Measurements from ENCODE around the gene GALNT2. TPM values are rescaled to one million over a fixed set of nuclear protein-coding genes. Genes with fewer than 3 reads are reported as not detected.

GALNT2 gene
- total and polyA plus RNA-seq, 2 of the 4 experiments (the other 2 are of a cell fraction): 50.4 to 189 TPM

DNA sequence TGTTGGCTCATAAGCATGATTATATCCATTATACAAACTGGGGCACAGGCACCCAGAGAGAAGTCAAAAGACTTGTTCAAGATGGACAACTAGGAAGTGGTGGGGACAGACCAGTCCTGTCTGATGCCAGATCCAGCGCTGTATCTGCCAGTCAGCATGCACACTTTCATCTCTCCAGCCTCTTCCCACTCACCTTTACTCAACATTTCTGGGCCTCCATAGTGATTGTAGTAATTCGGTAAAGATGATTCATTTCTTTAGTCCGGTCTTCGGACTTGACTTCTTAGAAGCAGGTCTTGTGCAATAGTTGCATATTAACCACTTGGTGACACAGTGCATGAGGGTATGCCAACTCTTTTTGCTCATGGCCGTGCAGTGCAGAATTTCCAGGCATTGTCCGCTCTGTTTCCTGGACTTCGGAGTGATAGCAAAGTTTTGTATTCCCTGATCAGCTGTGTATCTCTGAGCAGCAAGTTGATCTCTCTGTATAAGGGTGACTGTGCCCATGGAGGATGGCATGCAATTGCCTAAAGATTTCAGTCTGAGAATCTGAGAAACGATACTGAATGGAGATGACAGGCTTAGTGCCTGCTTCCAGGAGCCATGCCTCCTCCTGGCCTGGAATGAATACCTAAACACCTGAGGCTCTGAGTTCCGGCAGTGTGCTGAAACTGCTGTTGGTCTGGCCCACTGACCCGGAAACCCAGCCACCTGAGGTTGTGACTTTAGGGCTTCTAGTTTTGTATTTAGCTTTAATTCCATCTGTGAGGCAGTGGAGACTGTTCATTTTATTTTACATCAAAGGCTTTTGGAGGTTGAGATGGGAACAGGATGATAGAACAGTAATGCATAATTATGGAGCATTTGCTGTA lies 39.0 kb downstream of the GALNT2 start:
- H3K14ac ChIP-seq (replicated peaks; ENCODE audit: low read depth, low read length): peak overlapping the region; percentile 53
- ChIA-PET POLR2A (ENCODE audit: unreplicated experiment) (no interaction called here), CTCF (no interaction called here)
- peak overlapping the region; percentile 79 for H3K56ac ChIP-seq (ENCODE audit: extremely low read depth, insufficient read depth, low read length)
- peak overlapping the region; percentile 70 for H3K4me2 ChIP-seq (ENCODE audit: low read depth, low read length)
- peak overlapping the region; percentile 87 for H2AK5ac ChIP-seq (ENCODE audit: low read depth, low read length)
- peak overlapping the region; percentile 77 for H3K27ac ChIP-seq (ENCODE audit: insufficient read depth, low read length)
- H2BK5ac ChIP-seq (ENCODE audit: low read depth, low read length, poor library complexity, severe bottlenecking): peak overlapping the region; percentile 88
- peak overlapping the region; percentile 86 for H4K91ac ChIP-seq (ENCODE audit: insufficient read depth, low read depth, low read length)
- H2BK15ac ChIP-seq (ENCODE audit: low read depth, low read length): peak overlapping the region; percentile 75; the same call in 2 of the 3 replicates
- no peak; the same call in none of the 2 replicates for ATAC-seq (ENCODE audit: low read depth)
- H3K4ac ChIP-seq (ENCODE audit: low read depth, low read length): peak overlapping the region; percentile 87
- peak overlapping the region; percentile 81 for H4K5ac ChIP-seq (ENCODE audit: low read depth, low read length)
- H3K4me3 ChIP-seq (ENCODE audit: insufficient read depth, low read depth, low read length): no peak overlapping the region
- H3K36me3 ChIP-seq (ENCODE audit: control insufficient read depth, insufficient read depth, low read length): no peaks in the 10 kb centered on the region
- H3K4me1 ChIP-seq (ENCODE audit: control insufficient read depth, insufficient read depth, low read length): peaks cover 40% of the 10 kb centered on the region
- dilution Hi-C loops (cut with HindIII; ENCODE audit: low sequenced_read_pairs, unreplicated experiment) (no loop called here), intact Hi-C loops (cut with micrococcal nuclease) (loop anchor here (1.0 to 2.0 kb wide), 2 partner anchors 15 to 38 kb away; no protein-coding TSS in a partner anchor), in situ Hi-C loops (cut with MboI; ENCODE audit: low sequenced_read_pairs) (no loop called here)
- H4K8ac ChIP-seq (ENCODE audit: low read depth in 2 of 2, low read length in 2 of 2): peak overlapping the region; percentile 72 to 79; a peak in 3 of 4 replicates
- H3K9me1 ChIP-seq (ENCODE audit: insufficient read depth, low read length): peaks cover 41% of the 10 kb centered on the region
- peak overlapping the region; percentile 91 for H2BK20ac ChIP-seq (ENCODE audit: low read depth, low read length)
- peaks cover 39% of the 10 kb centered on the region for H4K20me1 ChIP-seq (ENCODE audit: insufficient read depth, low read length)
- 25% methylated on average over 4 of the region's 10 CpGs; no CpG with 5 or more reads in 1 of the 2 experiments for WGBS, 2 experiments (ENCODE audit: extremely low coverage in 2 of 2, insufficient read length in 1 of 2)
- H3K27me3 ChIP-seq (ENCODE audit: control insufficient read depth, insufficient read depth, low read length): no peaks in the 10 kb centered on the region
- H2AFZ ChIP-seq (replicated peaks; ENCODE audit: low read length, poor library complexity): no peak overlapping the region
- H3K79me1 ChIP-seq (ENCODE audit: low read depth in 1 of 2, low read length in 2 of 2): peaks cover 29 to 84% of the 10 kb centered on the region in 2 experiments
- H3K9ac ChIP-seq (ENCODE audit: low read depth, low read length): no peak overlapping the region
- no TSS peak for BruUV-seq (replicated peaks)
- peak overlapping the region; percentile 86 for H3K18ac ChIP-seq (ENCODE audit: low read depth, low read length)
- peak overlapping the region; percentile 85 for H2BK120ac ChIP-seq (ENCODE audit: low read depth, low read length)
- no peaks in the 10 kb centered on the region for H3K9me3 ChIP-seq (ENCODE audit: control insufficient read depth, insufficient read depth, low read length)
- peak overlapping the region; percentile 84 for H2AK9ac ChIP-seq (replicated peaks; ENCODE audit: low read depth, low read length, poor library complexity)
- peak; percentile 85 for DNase-seq
- peak overlapping the region; percentile 68 for H3K23ac ChIP-seq (ENCODE audit: low read depth, low read length)
- TF ChIP-seq MAZ (IDR thresholded peaks at IDR 0.05; ENCODE audit: borderline replicate concordance, low read depth, low read length): no peak
- TF ChIP-seq RAD21 (IDR thresholded peaks at IDR 0.05; ENCODE audit: low read length): no peak
- TF ChIP-seq CHD1 (IDR thresholded peaks at IDR 0.05; ENCODE audit: low read depth, low read length): no peak
- TF ChIP-seq NFE2L2 (IDR thresholded peaks at IDR 0.05; ENCODE audit: low read depth, low read length): no peak
- peak; percentile 100 for TF ChIP-seq CEBPB (IDR thresholded peaks at IDR 0.05; ENCODE audit: low read depth, low read length)
- TF ChIP-seq, protein P1, sequence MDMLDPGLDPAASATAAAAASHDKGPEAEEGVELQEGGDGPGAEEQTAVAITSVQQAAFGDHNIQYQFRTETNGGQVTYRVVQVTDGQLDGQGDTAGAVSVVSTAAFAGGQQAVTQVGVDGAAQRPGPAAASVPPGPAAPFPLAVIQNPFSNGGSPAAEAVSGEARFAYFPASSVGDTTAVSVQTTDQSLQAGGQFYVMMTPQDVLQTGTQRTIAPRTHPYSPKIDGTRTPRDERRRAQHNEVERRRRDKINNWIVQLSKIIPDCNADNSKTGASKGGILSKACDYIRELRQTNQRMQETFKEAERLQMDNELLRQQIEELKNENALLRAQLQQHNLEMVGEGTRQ (IDR thresholded peaks at IDR 0.05; ENCODE audit: low read depth, low read length): no peak
- peak; percentile 43; the same call in 1 of the 2 replicates for TF ChIP-seq MAFK (IDR thresholded peaks at IDR 0.05; ENCODE audit: low read depth, low read length)
- TF ChIP-seq BHLHE40 (IDR thresholded peaks at IDR 0.05; ENCODE audit: low read depth, low read length): peak; percentile 34; the same call in 1 of the 2 replicates
- TF ChIP-seq, protein P2, sequence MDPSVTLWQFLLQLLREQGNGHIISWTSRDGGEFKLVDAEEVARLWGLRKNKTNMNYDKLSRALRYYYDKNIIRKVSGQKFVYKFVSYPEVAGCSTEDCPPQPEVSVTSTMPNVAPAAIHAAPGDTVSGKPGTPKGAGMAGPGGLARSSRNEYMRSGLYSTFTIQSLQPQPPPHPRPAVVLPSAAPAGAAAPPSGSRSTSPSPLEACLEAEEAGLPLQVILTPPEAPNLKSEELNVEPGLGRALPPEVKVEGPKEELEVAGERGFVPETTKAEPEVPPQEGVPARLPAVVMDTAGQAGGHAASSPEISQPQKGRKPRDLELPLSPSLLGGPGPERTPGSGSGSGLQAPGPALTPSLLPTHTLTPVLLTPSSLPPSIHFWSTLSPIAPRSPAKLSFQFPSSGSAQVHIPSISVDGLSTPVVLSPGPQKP (IDR thresholded peaks at IDR 0.05; ENCODE audit: borderline replicate concordance, low read depth, low read length): no peak
- no peak for TF ChIP-seq MXI1 (IDR thresholded peaks at IDR 0.05; ENCODE audit: borderline replicate concordance, low read depth, low read length)
- no peak for TF ChIP-seq RFX5 (IDR thresholded peaks at IDR 0.05; ENCODE audit: low read depth, low read length)
- no peak for TF ChIP-seq POLR2A (IDR thresholded peaks at IDR 0.05; ENCODE audit: low read depth, low read length)
- peak; percentile 58 for TF ChIP-seq FOS (IDR thresholded peaks at IDR 0.05; ENCODE audit: low read depth, low read length)
- TF ChIP-seq, protein P3, sequence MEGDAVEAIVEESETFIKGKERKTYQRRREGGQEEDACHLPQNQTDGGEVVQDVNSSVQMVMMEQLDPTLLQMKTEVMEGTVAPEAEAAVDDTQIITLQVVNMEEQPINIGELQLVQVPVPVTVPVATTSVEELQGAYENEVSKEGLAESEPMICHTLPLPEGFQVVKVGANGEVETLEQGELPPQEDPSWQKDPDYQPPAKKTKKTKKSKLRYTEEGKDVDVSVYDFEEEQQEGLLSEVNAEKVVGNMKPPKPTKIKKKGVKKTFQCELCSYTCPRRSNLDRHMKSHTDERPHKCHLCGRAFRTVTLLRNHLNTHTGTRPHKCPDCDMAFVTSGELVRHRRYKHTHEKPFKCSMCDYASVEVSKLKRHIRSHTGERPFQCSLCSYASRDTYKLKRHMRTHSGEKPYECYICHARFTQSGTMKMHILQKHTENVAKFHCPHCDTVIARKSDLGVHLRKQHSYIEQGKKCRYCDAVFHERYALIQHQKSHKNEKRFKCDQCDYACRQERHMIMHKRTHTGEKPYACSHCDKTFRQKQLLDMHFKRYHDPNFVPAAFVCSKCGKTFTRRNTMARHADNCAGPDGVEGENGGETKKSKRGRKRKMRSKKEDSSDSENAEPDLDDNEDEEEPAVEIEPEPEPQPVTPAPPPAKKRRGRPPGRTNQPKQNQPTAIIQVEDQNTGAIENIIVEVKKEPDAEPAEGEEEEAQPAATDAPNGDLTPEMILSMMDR (conservative IDR thresholded peaks at IDR 0.05; ENCODE audit: low read depth, low read length): no peak

Data from IMR-90 (cell line).